K562 (cell line): ENCODE measurements around the gene MYO3B. TPM values are rescaled to one million over a fixed set of nuclear protein-coding genes. Genes with fewer than 3 reads are reported as not detected.

ENCODE experiments used
- CBFA2T3 ChIP-seq: fragments of 450-650 bp; IDR thresholded peaks from 2 replicates; pipeline ENCODE4 v1.6.1; 2017
- GABPA ChIP-seq: fragments of 200-800 bp; sonication (Bioruptor generic); conservative IDR thresholded peaks from 2 replicates; pipeline ENCODE4 v1.6.1; 2016; ENCODE audit warnings: low read depth, missing genetic modification characterization, missing compliant biosample characterization
- GATAD2B ChIP-seq: fragments of 450-650 bp; IDR thresholded peaks from 2 replicates; pipeline ENCODE4 v1.6.1; 2017; ENCODE audit warnings: mild to moderate bottlenecking, borderline replicate concordance
- L3MBTL2 ChIP-seq: fragments of 450-650 bp; IDR thresholded peaks from 2 replicates; pipeline ENCODE4 v1.6.1; 2016; ENCODE audit warnings: mild to moderate bottlenecking, moderate library complexity
- MEF2D ChIP-seq: conservative IDR thresholded peaks from 2 replicates; pipeline ENCODE4 v1.6.1; 2016; ENCODE audit warnings: low read depth, missing genetic modification characterization, missing compliant biosample characterization
- MXI1 ChIP-seq: IDR thresholded peaks from 2 replicates; pipeline ENCODE4 v1.6.1; 2011; ENCODE audit warnings: low read depth, mild to moderate bottlenecking, improper control_type of control experiment, low read length
- SOX6 ChIP-seq: fragments of 450-650 bp; IDR thresholded peaks from 2 replicates; pipeline ENCODE4 v1.6.1; 2014; ENCODE audit warnings: mild to moderate bottlenecking
- ZKSCAN8 ChIP-seq: fragments of 200-800 bp; sonication (Bioruptor generic); IDR thresholded peaks from 2 replicates; pipeline ENCODE4 v1.6.1; 2016; ENCODE audit warnings: missing genetic modification characterization, missing compliant biosample characterization
- polyA plus RNA-seq, 8 experiments: library from polyadenylated mRNA; depleted of rRNA in 4 of 8; stranded (reverse) in 5 of 8; unstranded in 3 of 8; fragments of >200 nt; fragmentation: Nextera tagmentation in 2 of 8; fragmentation: Illumina TruSeq in 1 of 8; extraction: Ambion mirVana in 2 of 8; extraction: Trizol in 1 of 8; gene quantifications; 2 replicates each; pipeline versions ENCODE4 v1.2.1 to v1.2.3, GENCODE V29; 2011 to 2014; ENCODE audit warnings: inconsistent platforms in 1 of 8, missing spikeins in 1 of 8
- total RNA-seq, 7 experiments: library from RNA; depleted of rRNA in 6 of 7; stranded (reverse); fragments of >200 nt in 6 of 7; fragmentation: Illumina TruSeq in 2 of 7; extraction: Trizol in 2 of 7; gene quantifications; 2 replicates each; pipeline versions ENCODE4 v1.2.1 to v1.2.3, GENCODE V29; 2011 to 2021; ENCODE audit warnings: low replicate concordance in 1 of 7
- TF ChIP-seq, protein P1 (sequence below): sonication (generic); formaldehyde crosslinking; IDR thresholded peaks from 2 replicates; pipeline ENCODE4 v1.9.0; 2022; ENCODE audit warnings: mild to moderate bottlenecking, missing genetic modification reagents
- TF ChIP-seq, protein P2 (sequence below), 3 experiments: fragments of 200-800 bp in 1 of 3; sonication (Bioruptor generic) in 1 of 3; sonication (generic) in 1 of 3; formaldehyde crosslinking in 1 of 3; IDR thresholded peaks; 2 replicates each; pipeline versions ENCODE4 v1.6.1 to v1.8.0; 2016 to 2022; ENCODE audit warnings: mild to moderate bottlenecking in 2 of 3, missing compliant biosample characterization in 2 of 3, missing genetic modification characterization in 2 of 3, missing genetic modification reagents in 1 of 3
- TF ChIP-seq, protein P3 (sequence below): fragments of 450-650 bp; IDR thresholded peaks from 2 replicates; pipeline ENCODE4 v1.6.1; 2017; ENCODE audit warnings: antibody characterized with exemption, mild to moderate bottlenecking
- TF ChIP-seq, protein P4 (sequence below): sonication (generic); formaldehyde crosslinking; IDR thresholded peaks from 2 replicates; pipeline ENCODE4 v1.8.0; 2023; ENCODE audit warnings: mild to moderate bottlenecking, missing genetic modification reagents
- TF ChIP-seq, protein P5 (sequence below), 2 experiments: fragments of 200-800 bp in 1 of 2; sonication (Bioruptor generic) in 1 of 2; sonication (generic) in 1 of 2; formaldehyde crosslinking in 1 of 2; IDR thresholded peaks in 1 of 2; conservative IDR thresholded peaks in 1 of 2; 2 replicates each; pipeline versions ENCODE4 v1.5.0 to v1.6.1; 2016 to 2020; ENCODE audit warnings: missing compliant biosample characterization in 1 of 2, missing genetic modification characterization in 1 of 2, missing genetic modification reagents in 1 of 2

MYO3B gene
- total and polyA plus RNA-seq, 9 of the 15 experiments (the other 6 are each of a cell fraction or from before 2014, with no cell fraction given): 2.7 to 6.5 (median 3.6) TPM

DNA sequence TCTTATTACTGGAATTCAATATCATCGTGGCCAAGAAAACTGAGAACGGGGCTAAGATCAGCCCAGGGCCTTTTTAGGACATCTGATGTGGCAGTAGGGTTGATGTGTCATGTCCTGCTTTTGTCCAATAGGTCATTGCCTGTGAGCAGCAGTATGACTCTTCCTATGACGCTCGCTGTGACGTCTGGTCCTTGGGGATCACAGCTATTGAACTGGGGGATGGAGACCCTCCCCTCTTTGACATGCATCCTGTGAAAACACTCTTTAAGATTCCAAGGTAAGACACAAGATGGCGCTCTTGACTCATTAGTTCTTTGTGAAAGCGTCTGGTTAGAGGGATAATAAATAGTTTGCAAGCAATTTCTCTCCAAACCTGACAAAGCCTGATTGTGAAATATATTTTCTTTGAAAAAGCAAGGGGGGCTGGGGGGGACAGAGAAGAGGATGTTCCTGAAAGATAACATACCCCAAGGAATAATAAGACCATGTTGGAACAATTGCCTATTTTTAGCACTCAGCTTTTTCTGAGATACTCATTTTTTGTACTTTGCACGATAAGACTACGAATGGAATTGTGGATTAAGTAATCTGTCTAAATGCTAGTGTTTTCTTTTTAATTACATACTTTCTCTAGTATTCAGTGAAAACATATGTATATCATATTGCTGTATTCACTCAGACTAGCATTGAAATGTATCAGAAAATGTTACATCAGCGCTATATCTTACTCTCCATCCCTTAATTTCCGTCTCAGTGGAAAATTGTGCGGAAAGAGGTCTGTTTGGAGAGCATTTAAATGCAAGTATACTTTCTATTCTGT lies 58.1 kb downstream of the MYO3B start (continued):
- TF ChIP-seq ZKSCAN8 (CRISPR knock-in tag) (peak; percentile 79), CBFA2T3 (peak; percentile 92), SOX6 (peak; percentile 98), GABPA (tag) (peak; percentile 18; the same call in 1 of the 2 replicates), GATAD2B (peak; percentile 76; the same call in 1 of the 2 replicates), MXI1 (no peak), L3MBTL2 (peak; percentile 42), MEF2D (tag) (peak; percentile 99)
- TF ChIP-seq, protein P1, sequence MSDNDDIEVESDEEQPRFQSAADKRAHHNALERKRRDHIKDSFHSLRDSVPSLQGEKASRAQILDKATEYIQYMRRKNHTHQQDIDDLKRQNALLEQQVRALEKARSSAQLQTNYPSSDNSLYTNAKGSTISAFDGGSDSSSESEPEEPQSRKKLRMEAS: no peak
- TF ChIP-seq, protein P2, sequence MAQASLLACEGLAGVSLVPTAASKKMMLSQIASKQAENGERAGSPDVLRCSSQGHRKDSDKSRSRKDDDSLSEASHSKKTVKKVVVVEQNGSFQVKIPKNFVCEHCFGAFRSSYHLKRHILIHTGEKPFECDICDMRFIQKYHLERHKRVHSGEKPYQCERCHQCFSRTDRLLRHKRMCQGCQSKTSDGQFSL (CRISPR knock-in tag; IDR thresholded peaks at IDR 0.05): 0 out of 2 replicates have a peak, but pooled peaks have one; percentile 15
- TF ChIP-seq, protein P2 (tag; IDR thresholded peaks at IDR 0.05): no peak
- TF ChIP-seq, protein P3, sequence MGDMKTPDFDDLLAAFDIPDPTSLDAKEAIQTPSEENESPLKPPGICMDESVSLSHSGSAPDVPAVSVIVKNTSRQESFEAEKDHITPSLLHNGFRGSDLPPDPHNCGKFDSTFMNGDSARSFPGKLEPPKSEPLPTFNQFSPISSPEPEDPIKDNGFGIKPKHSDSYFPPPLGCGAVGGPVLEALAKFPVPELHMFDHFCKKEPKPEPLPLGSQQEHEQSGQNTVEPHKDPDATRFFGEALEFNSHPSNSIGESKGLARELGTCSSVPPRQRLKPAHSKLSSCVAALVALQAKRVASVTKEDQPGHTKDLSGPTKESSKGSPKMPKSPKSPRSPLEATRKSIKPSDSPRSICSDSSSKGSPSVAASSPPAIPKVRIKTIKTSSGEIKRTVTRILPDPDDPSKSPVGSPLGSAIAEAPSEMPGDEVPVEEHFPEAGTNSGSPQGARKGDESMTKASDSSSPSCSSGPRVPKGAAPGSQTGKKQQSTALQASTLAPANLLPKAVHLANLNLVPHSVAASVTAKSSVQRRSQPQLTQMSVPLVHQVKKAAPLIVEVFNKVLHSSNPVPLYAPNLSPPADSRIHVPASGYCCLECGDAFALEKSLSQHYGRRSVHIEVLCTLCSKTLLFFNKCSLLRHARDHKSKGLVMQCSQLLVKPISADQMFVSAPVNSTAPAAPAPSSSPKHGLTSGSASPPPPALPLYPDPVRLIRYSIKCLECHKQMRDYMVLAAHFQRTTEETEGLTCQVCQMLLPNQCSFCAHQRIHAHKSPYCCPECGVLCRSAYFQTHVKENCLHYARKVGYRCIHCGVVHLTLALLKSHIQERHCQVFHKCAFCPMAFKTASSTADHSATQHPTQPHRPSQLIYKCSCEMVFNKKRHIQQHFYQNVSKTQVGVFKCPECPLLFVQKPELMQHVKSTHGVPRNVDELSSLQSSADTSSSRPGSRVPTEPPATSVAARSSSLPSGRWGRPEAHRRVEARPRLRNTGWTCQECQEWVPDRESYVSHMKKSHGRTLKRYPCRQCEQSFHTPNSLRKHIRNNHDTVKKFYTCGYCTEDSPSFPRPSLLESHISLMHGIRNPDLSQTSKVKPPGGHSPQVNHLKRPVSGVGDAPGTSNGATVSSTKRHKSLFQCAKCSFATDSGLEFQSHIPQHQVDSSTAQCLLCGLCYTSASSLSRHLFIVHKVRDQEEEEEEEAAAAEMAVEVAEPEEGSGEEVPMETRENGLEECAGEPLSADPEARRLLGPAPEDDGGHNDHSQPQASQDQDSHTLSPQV: peak; percentile 60
- TF ChIP-seq, protein P4, sequence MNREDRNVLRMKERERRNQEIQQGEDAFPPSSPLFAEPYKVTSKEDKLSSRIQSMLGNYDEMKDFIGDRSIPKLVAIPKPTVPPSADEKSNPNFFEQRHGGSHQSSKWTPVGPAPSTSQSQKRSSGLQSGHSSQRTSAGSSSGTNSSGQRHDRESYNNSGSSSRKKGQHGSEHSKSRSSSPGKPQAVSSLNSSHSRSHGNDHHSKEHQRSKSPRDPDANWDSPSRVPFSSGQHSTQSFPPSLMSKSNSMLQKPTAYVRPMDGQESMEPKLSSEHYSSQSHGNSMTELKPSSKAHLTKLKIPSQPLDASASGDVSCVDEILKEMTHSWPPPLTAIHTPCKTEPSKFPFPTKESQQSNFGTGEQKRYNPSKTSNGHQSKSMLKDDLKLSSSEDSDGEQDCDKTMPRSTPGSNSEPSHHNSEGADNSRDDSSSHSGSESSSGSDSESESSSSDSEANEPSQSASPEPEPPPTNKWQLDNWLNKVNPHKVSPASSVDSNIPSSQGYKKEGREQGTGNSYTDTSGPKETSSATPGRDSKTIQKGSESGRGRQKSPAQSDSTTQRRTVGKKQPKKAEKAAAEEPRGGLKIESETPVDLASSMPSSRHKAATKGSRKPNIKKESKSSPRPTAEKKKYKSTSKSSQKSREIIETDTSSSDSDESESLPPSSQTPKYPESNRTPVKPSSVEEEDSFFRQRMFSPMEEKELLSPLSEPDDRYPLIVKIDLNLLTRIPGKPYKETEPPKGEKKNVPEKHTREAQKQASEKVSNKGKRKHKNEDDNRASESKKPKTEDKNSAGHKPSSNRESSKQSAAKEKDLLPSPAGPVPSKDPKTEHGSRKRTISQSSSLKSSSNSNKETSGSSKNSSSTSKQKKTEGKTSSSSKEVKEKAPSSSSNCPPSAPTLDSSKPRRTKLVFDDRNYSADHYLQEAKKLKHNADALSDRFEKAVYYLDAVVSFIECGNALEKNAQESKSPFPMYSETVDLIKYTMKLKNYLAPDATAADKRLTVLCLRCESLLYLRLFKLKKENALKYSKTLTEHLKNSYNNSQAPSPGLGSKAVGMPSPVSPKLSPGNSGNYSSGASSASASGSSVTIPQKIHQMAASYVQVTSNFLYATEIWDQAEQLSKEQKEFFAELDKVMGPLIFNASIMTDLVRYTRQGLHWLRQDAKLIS (CRISPR knock-in tag): no peak
- TF ChIP-seq, protein P5, sequence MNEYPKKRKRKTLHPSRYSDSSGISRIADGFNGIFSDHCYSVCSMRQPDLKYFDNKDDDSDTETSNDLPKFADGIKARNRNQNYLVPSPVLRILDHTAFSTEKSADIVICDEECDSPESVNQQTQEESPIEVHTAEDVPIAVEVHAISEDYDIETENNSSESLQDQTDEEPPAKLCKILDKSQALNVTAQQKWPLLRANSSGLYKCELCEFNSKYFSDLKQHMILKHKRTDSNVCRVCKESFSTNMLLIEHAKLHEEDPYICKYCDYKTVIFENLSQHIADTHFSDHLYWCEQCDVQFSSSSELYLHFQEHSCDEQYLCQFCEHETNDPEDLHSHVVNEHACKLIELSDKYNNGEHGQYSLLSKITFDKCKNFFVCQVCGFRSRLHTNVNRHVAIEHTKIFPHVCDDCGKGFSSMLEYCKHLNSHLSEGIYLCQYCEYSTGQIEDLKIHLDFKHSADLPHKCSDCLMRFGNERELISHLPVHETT (CRISPR knock-in tag; conservative IDR thresholded peaks at IDR 0.05 in 1 of 2, IDR thresholded peaks at IDR 0.05 in 1 of 2): peak in 1 of 2 experiments; percentile 81; a peak in 2 of 4 replicates
